ENCODE data around the gene DMD. TPM values are rescaled to one million over a fixed set of nuclear protein-coding genes. Genes with fewer than 3 reads are reported as not detected.

Gene DMD
- polyA plus RNA-seq, 3 donors, result 0.23 TPM; not detected in 2

DNA sequence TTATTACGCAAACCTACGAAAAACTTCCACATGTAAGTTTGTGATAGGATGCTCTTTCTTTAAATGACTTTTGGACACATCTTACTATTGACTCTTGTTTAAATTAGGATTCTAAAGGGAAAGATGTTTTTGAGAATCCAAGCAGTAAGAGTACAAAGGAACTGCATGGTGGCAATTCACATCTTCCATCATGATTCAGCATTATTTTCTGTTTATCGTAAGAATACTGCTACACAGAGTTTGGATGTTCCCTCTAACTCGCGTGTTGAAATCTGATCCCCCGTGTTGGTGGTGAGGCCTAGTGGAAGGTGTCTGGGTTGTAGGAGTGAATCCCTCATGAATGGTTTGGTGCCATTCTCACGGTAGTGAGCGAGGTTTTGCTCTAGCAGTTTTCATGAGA is 1767.7 kb downstream of the DMD start:
- Histone ChIP-seq H2AFZ (ENCODE audit: insufficient read depth, low read depth, low read length, poor library complexity, severe bottlenecking) (no peak overlapping the region), H3K27ac (ENCODE audit: low read depth in 1 of 2, low read length in 2 of 2) (no peak overlapping the region), H3K36me3 (replicated peaks in 1 of 2; ENCODE audit: control insufficient read depth in 1 of 2, insufficient read depth in 2 of 2, low read length in 2 of 2) (no peaks in the 10 kb centered on the region), H3K9me3 (replicated peaks in 1 of 2; ENCODE audit: control insufficient read depth in 1 of 2, insufficient read depth in 1 of 2, low read length in 2 of 2) (no peaks in the 10 kb centered on the region), H3K4me2 (replicated peaks; ENCODE audit: extremely low read depth, low read length, poor library complexity, severe bottlenecking) (no peak overlapping the region), H4K20me1 (ENCODE audit: insufficient read depth, low read length) (no peaks in the 10 kb centered on the region), H3K4me1 (ENCODE audit: control insufficient read depth in 1 of 2, insufficient read depth in 2 of 2, low read length in 2 of 2) (no peaks in the 10 kb centered on the region), H3K79me2 (ENCODE audit: insufficient read depth, low read length) (no peaks in the 10 kb centered on the region), H3K4me3 (replicated peaks in 1 of 3; ENCODE audit: low read depth in 2 of 3, low read length in 3 of 3) (no peak overlapping the region), H3K27me3 (ENCODE audit: control insufficient read depth in 2 of 2, insufficient read depth in 2 of 2, low read length in 2 of 2) (no peaks in the 10 kb centered on the region), H3K9ac (ENCODE audit: insufficient read depth, low read length, poor library complexity, severe bottlenecking) (no peak overlapping the region)
- Mint-ChIP-seq H3K4me3 (no peak overlapping the region), H3K9me3 (peaks cover 0 to 2% (median 0%) of the 10 kb centered on the region in 7 donors), H3K36me3 (no peaks in the 10 kb centered on the region), H3K27ac (no peak overlapping the region), H3K27me3 (ENCODE audit: low read depth in 3 of 3) (peaks cover 0 to 8% (median 0%) of the 10 kb centered on the region in 3 donors), H3K4me1 (no peaks in the 10 kb centered on the region)
- 100% methylated on average over 1 of the region's 8 CpGs for WGBS (ENCODE audit: insufficient coverage)
- TF ChIP-seq, protein P1, sequence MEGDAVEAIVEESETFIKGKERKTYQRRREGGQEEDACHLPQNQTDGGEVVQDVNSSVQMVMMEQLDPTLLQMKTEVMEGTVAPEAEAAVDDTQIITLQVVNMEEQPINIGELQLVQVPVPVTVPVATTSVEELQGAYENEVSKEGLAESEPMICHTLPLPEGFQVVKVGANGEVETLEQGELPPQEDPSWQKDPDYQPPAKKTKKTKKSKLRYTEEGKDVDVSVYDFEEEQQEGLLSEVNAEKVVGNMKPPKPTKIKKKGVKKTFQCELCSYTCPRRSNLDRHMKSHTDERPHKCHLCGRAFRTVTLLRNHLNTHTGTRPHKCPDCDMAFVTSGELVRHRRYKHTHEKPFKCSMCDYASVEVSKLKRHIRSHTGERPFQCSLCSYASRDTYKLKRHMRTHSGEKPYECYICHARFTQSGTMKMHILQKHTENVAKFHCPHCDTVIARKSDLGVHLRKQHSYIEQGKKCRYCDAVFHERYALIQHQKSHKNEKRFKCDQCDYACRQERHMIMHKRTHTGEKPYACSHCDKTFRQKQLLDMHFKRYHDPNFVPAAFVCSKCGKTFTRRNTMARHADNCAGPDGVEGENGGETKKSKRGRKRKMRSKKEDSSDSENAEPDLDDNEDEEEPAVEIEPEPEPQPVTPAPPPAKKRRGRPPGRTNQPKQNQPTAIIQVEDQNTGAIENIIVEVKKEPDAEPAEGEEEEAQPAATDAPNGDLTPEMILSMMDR (IDR thresholded peaks at IDR 0.05), result no peak
- intact Hi-C loops (cut with micrococcal nuclease), result no loop called here
- no peak for DNase-seq

DNA sequence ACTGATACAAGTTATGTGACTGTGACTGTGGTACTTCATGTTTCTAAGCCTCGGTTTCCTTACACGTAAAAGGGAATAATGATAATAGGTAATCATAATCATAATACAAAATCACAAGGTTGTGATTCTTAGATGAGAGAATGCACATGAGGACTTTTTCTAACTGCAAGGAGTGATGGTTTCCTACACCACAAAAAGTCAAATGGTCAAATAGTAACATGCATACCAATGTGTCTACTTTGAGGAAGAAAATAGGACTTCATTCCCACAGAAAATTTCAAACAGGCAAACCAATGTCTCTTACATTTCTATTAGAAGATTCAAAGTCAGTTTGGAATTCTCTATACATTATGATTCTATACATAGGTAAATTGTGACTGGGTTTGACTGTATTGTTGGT is 1770.8 kb downstream of the DMD start:
- H3K36me3 ChIP-seq (replicated peaks in 1 of 2; ENCODE audit: control insufficient read depth in 1 of 2, insufficient read depth in 2 of 2, low read length in 2 of 2), result no peaks in the 10 kb centered on the region
- H3K27me3 ChIP-seq (ENCODE audit: control insufficient read depth in 2 of 2, insufficient read depth in 2 of 2, low read length in 2 of 2), result no peaks in the 10 kb centered on the region
- Mint-ChIP-seq H3K4me3 (no peak overlapping the region), H3K27me3 (ENCODE audit: low read depth in 3 of 3) (peaks cover 0 to 5% (median 0%) of the 10 kb centered on the region in 3 donors), H3K36me3 (no peaks in the 10 kb centered on the region), H3K4me1 (no peaks in the 10 kb centered on the region), H3K9me3 (peaks cover 0 to 2% (median 0%) of the 10 kb centered on the region in 7 donors), H3K27ac (no peak overlapping the region)
- H3K79me2 ChIP-seq (ENCODE audit: insufficient read depth, low read length), result no peaks in the 10 kb centered on the region
- no peak overlapping the region for H3K4me3 ChIP-seq (replicated peaks in 1 of 3; ENCODE audit: low read depth in 2 of 3, low read length in 3 of 3)
- H3K27ac ChIP-seq (ENCODE audit: low read depth in 1 of 2, low read length in 2 of 2), result no peak overlapping the region
- H2AFZ ChIP-seq (ENCODE audit: insufficient read depth, low read depth, low read length, poor library complexity, severe bottlenecking), result no peak overlapping the region
- no peaks in the 10 kb centered on the region for H3K4me1 ChIP-seq (ENCODE audit: control insufficient read depth in 1 of 2, insufficient read depth in 2 of 2, low read length in 2 of 2)
- WGBS (ENCODE audit: insufficient coverage), result no CpG with 5 or more reads among the region's 2 CpGs
- intact Hi-C loops (cut with micrococcal nuclease), result no loop called here
- H4K20me1 ChIP-seq (ENCODE audit: insufficient read depth, low read length), result no peaks in the 10 kb centered on the region
- H3K9ac ChIP-seq (ENCODE audit: insufficient read depth, low read length, poor library complexity, severe bottlenecking), result no peak overlapping the region
- TF ChIP-seq, protein P1 (IDR thresholded peaks at IDR 0.05), result no peak
- no peak overlapping the region for H3K4me2 ChIP-seq (replicated peaks; ENCODE audit: extremely low read depth, low read length, poor library complexity, severe bottlenecking)
- H3K9me3 ChIP-seq (replicated peaks in 1 of 2; ENCODE audit: control insufficient read depth in 1 of 2, insufficient read depth in 1 of 2, low read length in 2 of 2), result no peaks in the 10 kb centered on the region
- DNase-seq, result no peak

Measured in CD14-positive monocyte (primary cell).